ENCODE data around the gene ZNF582.

GRCh38 chr19:56377105-56377924, 16.0 kb downstream of the ZNF582 start:
- TF ChIP-seq EZH2 (IDR thresholded peaks at IDR 0.05; ENCODE audit: insufficient read depth, poor library complexity, severe bottlenecking) (no peak), EZH2phosphoT487 (IDR thresholded peaks at IDR 0.05; ENCODE audit: insufficient read depth, low read depth) (no peak)
